Activated gamma-delta T cell treated with Interleukin-2 at 50 U/mL for 16 hours (primary cell): ENCODE results near the gene HNRNPU.

Experiments used
- DNase-seq: peaks from one replicate; pipeline ENCODE4 v3.0.0-alpha.2; 2020

HNRNPU gene

DNA sequence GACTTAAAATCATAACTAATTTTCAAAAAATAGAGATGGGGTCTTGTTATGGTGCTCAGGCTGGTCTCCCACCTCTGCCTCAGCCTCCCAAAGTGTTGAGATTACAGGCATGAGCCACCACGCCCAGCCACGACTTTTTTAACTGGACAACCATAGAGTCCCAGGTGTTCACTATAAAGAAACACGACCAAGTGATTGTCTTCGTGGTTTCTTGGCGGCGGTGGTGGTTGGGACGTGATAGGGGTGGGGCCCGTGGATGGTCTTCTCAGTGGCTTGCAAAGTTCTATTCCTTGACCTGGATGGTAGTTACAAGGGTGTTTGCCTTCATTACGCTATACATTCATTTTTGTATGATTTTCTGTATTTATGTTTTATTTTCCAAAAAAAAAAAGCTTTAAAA, 63.5 kb downstream of the HNRNPU start:
- no peak for DNase-seq
